Neural progenitor cell (in vitro differentiated cells): ENCODE measurements around the gene MIOX. TPM values are rescaled to one million over a fixed set of nuclear protein-coding genes. Genes with fewer than 3 reads are reported as not detected.
A peak's percentile ranks its signal among the peaks of the same experiment; 100 is the strongest.

ENCODE experiments used
- DNase-seq: peaks from one replicate; pipeline ENCODE4 v3.0.0-alpha.2; 2016; ENCODE audit warnings: low spot score
- H2AFZ ChIP-seq: fragments of 200-600 bp; sonication (generic); replicated peaks from 2 replicates; pipeline ENCODE4 v1.6.1; 2016; ENCODE audit warnings: antibody characterized with exemption
- H3F3A ChIP-seq: fragments of 200-600 bp; sonication (generic); 2 replicates; pipeline ENCODE4 v1.6.1; 2016; ENCODE audit warnings: antibody characterized with exemption, low read depth
- H3K27ac ChIP-seq: fragments of 200-600 bp; sonication (generic); 2 replicates; pipeline ENCODE4 v1.5.1; 2016; ENCODE audit warnings: mild to moderate bottlenecking
- H3K27me3 ChIP-seq: fragments of 200-600 bp; sonication (generic); 2 replicates; pipeline ENCODE4 v1.6.1; 2016; ENCODE audit warnings: mild to moderate bottlenecking, moderate library complexity
- H3K36me3 ChIP-seq: fragments of 200-600 bp; sonication (generic); 2 replicates; pipeline ENCODE4 v1.5.1; 2016
- H3K4me1 ChIP-seq: fragments of 200-600 bp; sonication (generic); 2 replicates; pipeline ENCODE4 v1.6.1; 2016; ENCODE audit warnings: mixed run types
- H3K4me2 ChIP-seq: fragments of 200-600 bp; sonication (generic); 2 replicates; pipeline ENCODE4 v1.6.1; 2016
- H3K4me3 ChIP-seq: fragments of 200-600 bp; sonication (generic); 2 replicates; pipeline ENCODE4 v1.5.1; 2016
- H3K79me2 ChIP-seq: fragments of 200-600 bp; sonication (generic); 2 replicates; pipeline ENCODE4 v1.6.1; 2016; ENCODE audit warnings: low read depth
- H3K9ac ChIP-seq: fragments of 200-600 bp; sonication (generic); 2 replicates; pipeline ENCODE4 v1.6.1; 2016
- H3K9me3 ChIP-seq: fragments of 200-600 bp; sonication (generic); 2 replicates; pipeline ENCODE4 v1.5.1; 2016; ENCODE audit warnings: low read depth
- H4K20me1 ChIP-seq: fragments of 200-600 bp; sonication (generic); 2 replicates; pipeline ENCODE4 v1.6.1; 2016; ENCODE audit warnings: low read depth
- H3K27ac Mint-ChIP-seq: 3 replicates; pipeline ENCODE4 v1.8.0; 2021; ENCODE audit warnings: mixed read lengths
- H3K27me3 Mint-ChIP-seq: 2 replicates; pipeline ENCODE4 v1.8.0; 2022; ENCODE audit warnings: low read depth, mild to moderate bottlenecking, inconsistent platforms, moderate library complexity, mixed read lengths; ENCODE audit not compliant: insufficient read depth
- H3K36me3 Mint-ChIP-seq: 3 replicates; pipeline ENCODE4 v1.8.0; 2021; ENCODE audit warnings: mixed read lengths
- H3K4me1 Mint-ChIP-seq: 3 replicates; pipeline ENCODE4 v1.8.0; 2021; ENCODE audit warnings: mixed read lengths
- H3K4me3 Mint-ChIP-seq: 3 replicates; pipeline ENCODE4 v1.8.0; 2021; ENCODE audit warnings: mild to moderate bottlenecking, moderate library complexity, mixed read lengths
- H3K9me3 Mint-ChIP-seq: 3 replicates; pipeline ENCODE4 v1.8.0; 2020; ENCODE audit warnings: mixed read lengths
- EZH2 ChIP-seq: fragments of 200-600 bp; sonication (generic); IDR thresholded peaks from 2 replicates; pipeline ENCODE4 v1.6.1; 2017; ENCODE audit warnings: antibody characterized with exemption, mild to moderate bottlenecking, moderate library complexity
- EZH2phosphoT487 ChIP-seq: fragments of 200-600 bp; sonication (generic); IDR thresholded peaks from 2 replicates; pipeline ENCODE4 v1.6.1; 2017; ENCODE audit warnings: antibody characterized with exemption
- total RNA-seq: library from RNA; depleted of rRNA; stranded (reverse); fragments of >200 nt; gene quantifications from 2 replicates; pipeline ENCODE4 v1.2.3, GENCODE V29; 2015; ENCODE audit warnings: low replicate concordance
- TF ChIP-seq, protein P1 (sequence below): fragments of 200-600 bp; sonication (generic); IDR thresholded peaks from 2 replicates; pipeline ENCODE4 v1.5.1; 2017; ENCODE audit warnings: antibody characterized with exemption, mild to moderate bottlenecking

Gene MIOX
- total RNA-seq, 1 donor from 2014 or later = not detected

DNA sequence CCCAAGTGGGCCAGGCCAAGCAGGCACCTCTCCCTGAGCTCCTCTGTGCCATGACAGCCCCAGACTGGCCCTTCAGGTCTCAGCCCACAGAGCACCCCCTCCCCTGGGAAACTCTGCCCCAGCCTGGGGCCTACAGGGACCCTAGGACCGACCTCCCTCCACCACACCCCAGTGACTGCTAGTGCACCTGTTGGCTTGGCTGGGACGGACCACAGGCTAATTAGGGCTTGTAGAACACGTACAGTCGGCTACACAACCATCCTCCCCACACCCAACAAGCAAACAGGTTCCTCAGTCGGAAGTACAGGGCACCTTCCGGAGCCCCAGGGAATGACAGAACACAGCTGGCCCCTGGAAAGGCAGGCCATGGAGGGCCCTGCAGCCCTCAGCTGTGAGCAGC, 16.2 kb upstream of the MIOX start:
- H3K36me3 ChIP-seq = no peaks in the 10 kb centered on the region
- H3K9me3 ChIP-seq = no peaks in the 10 kb centered on the region
- H3K4me1 ChIP-seq = peaks cover 14% of the 10 kb centered on the region
- Mint-ChIP-seq H3K27me3 (peaks cover 1% of the 10 kb centered on the region), H3K27ac (peak overlapping the region; percentile 37), H3K4me1 (peaks cover 19% of the 10 kb centered on the region), H3K9me3 (no peaks in the 10 kb centered on the region), H3K4me3 (no peak overlapping the region), H3K36me3 (peaks cover 6% of the 10 kb centered on the region)
- no peak overlapping the region for H2AFZ ChIP-seq
- H3F3A ChIP-seq = no peaks in the 10 kb centered on the region
- H3K27me3 ChIP-seq = no peaks in the 10 kb centered on the region
- H3K9ac ChIP-seq = no peak overlapping the region
- no peak overlapping the region for H3K27ac ChIP-seq
- H3K4me2 ChIP-seq = no peak overlapping the region
- H3K4me3 ChIP-seq = no peak overlapping the region
- H3K79me2 ChIP-seq = peaks cover 65% of the 10 kb centered on the region
- TF ChIP-seq, protein P1, sequence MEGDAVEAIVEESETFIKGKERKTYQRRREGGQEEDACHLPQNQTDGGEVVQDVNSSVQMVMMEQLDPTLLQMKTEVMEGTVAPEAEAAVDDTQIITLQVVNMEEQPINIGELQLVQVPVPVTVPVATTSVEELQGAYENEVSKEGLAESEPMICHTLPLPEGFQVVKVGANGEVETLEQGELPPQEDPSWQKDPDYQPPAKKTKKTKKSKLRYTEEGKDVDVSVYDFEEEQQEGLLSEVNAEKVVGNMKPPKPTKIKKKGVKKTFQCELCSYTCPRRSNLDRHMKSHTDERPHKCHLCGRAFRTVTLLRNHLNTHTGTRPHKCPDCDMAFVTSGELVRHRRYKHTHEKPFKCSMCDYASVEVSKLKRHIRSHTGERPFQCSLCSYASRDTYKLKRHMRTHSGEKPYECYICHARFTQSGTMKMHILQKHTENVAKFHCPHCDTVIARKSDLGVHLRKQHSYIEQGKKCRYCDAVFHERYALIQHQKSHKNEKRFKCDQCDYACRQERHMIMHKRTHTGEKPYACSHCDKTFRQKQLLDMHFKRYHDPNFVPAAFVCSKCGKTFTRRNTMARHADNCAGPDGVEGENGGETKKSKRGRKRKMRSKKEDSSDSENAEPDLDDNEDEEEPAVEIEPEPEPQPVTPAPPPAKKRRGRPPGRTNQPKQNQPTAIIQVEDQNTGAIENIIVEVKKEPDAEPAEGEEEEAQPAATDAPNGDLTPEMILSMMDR = no peak
- TF ChIP-seq EZH2 (no peak), EZH2phosphoT487 (no peak)
- no peak for DNase-seq
- H4K20me1 ChIP-seq = peaks cover 77% of the 10 kb centered on the region

- Histone ChIP-seq H3F3A (no peaks in the 10 kb centered on the region), H3K4me2 (no peak overlapping the region), H3K9me3 (no peaks in the 10 kb centered on the region), H3K27me3 (no peaks in the 10 kb centered on the region), H3K36me3 (no peaks in the 10 kb centered on the region), H3K4me3 (no peak overlapping the region), H3K79me2 (peaks cover 65% of the 10 kb centered on the region), H4K20me1 (peaks cover 77% of the 10 kb centered on the region), H3K27ac (no peak overlapping the region), H3K9ac (no peak overlapping the region), H2AFZ (no peak overlapping the region), H3K4me1 (peaks cover 15% of the 10 kb centered on the region)
- Mint-ChIP-seq H3K4me1 (peaks cover 20% of the 10 kb centered on the region), H3K27ac (no peak overlapping the region), H3K36me3 (peaks cover 5% of the 10 kb centered on the region), H3K4me3 (no peak overlapping the region), H3K9me3 (no peaks in the 10 kb centered on the region), H3K27me3 (peaks cover 3% of the 10 kb centered on the region)
- no peak for DNase-seq
- TF ChIP-seq, protein P1 = no peak
- no peak for TF ChIP-seq EZH2phosphoT487
- TF ChIP-seq EZH2 = no peak
These were observed 15.3 kb upstream of the MIOX start for GRCh38 chr22:50471197-50471847.

GRCh38 chr22:50471962-50472361, 14.7 kb upstream of the MIOX start:
- H3K36me3 ChIP-seq = no peaks in the 10 kb centered on the region
- H3K4me1 ChIP-seq = peaks cover 15% of the 10 kb centered on the region
- no peak overlapping the region for H3K4me3 ChIP-seq
- Mint-ChIP-seq H3K4me1 (peaks cover 20% of the 10 kb centered on the region), H3K27ac (no peak overlapping the region), H3K9me3 (no peaks in the 10 kb centered on the region), H3K27me3 (peaks cover 8% of the 10 kb centered on the region), H3K36me3 (peaks cover under 1% of the 10 kb centered on the region), H3K4me3 (peak overlapping the region; percentile 61)
- H4K20me1 ChIP-seq = peaks cover 75% of the 10 kb centered on the region
- TF ChIP-seq EZH2phosphoT487 (no peak), EZH2 (no peak)
- TF ChIP-seq, protein P1 = no peak
- H3K4me2 ChIP-seq = no peak overlapping the region
- no peak overlapping the region for H3K9ac ChIP-seq
- H2AFZ ChIP-seq = no peak overlapping the region
- no peaks in the 10 kb centered on the region for H3K9me3 ChIP-seq
- peaks cover 65% of the 10 kb centered on the region for H3K79me2 ChIP-seq
- no peaks in the 10 kb centered on the region for H3K27me3 ChIP-seq
- H3K27ac ChIP-seq = no peak overlapping the region
- no peak for DNase-seq
- no peaks in the 10 kb centered on the region for H3F3A ChIP-seq
